Activated T-helper 1 cell treated with anti-CD3 and anti-CD28 coated beads, Interleukin-12 subunit alpha, Interleukin-12 subunit beta, Interleukin-2, Interleukin-4 antibody, amounts not matched to agents 30 ng/mL and 10 ng/mL and 1 ng/mL, durations not matched to agents 14 hours and 24 hours and 36 hours (primary cell): ENCODE measurements around the gene CPAMD8. TPM values are rescaled to one million over a fixed set of nuclear protein-coding genes. Genes with fewer than 3 reads are reported as not detected.
"Not testable (repeated sequence)": the region's sequence is repeated elsewhere in the genome, so short reads cannot be mapped to it uniquely, and the experiment has no call there.

ENCODE experiments used
- DNase-seq: peaks from one replicate; pipeline ENCODE4 v3.0.0; 2021; ENCODE audit warnings: low spot score
- H3K27ac Mint-ChIP-seq: one replicate; pipeline ENCODE4 v1.8.0; 2021; ENCODE audit warnings: mild to moderate bottlenecking, mixed read lengths
- H3K27me3 Mint-ChIP-seq: one replicate; pipeline ENCODE4 v1.8.0; 2022; ENCODE audit warnings: mild to moderate bottlenecking, moderate library complexity, mixed read lengths; ENCODE audit not compliant: insufficient read depth
- H3K36me3 Mint-ChIP-seq: one replicate; pipeline ENCODE4 v1.8.0; 2021; ENCODE audit warnings: low read depth, mixed read lengths
- H3K4me1 Mint-ChIP-seq: one replicate; pipeline ENCODE4 v1.8.0; 2021; ENCODE audit warnings: low read depth, mixed read lengths
- H3K4me3 Mint-ChIP-seq: one replicate; pipeline ENCODE4 v1.8.0; 2021; ENCODE audit warnings: mild to moderate bottlenecking, moderate library complexity, mixed read lengths
- H3K9me3 Mint-ChIP-seq: one replicate; pipeline ENCODE4 v1.8.0; 2021; ENCODE audit warnings: mixed read lengths
- intact Hi-C: fragments of 100-400 bp; cut with micrococcal nuclease; formaldehyde crosslinking; loops from one replicate; pipeline ENCODE4 v1.15.1; 2024
- total RNA-seq: library from RNA; stranded (reverse); gene quantifications from 2 replicates; pipeline ENCODE4 v1.2.3, GENCODE V29; 2022

The CPAMD8 gene
- total RNA-seq, 1 donor from 2014 or later, result 0.18 TPM

- Mint-ChIP-seq H3K27me3 (peaks cover 2% of the 10 kb centered on the region), H3K4me3 (no peak overlapping the region), H3K9me3 (peaks cover 12% of the 10 kb centered on the region), H3K36me3 (no peaks in the 10 kb centered on the region), H3K27ac (no peak overlapping the region), H3K4me1 (no peaks in the 10 kb centered on the region)
- DNase-seq, result no peak
- intact Hi-C loops, result no loop called here
Measured at GRCh38 chr19:16977306-16977705, 49.3 kb downstream of the CPAMD8 start.

- intact Hi-C loops, result no loop called here
- Mint-ChIP-seq H3K27ac (no peak overlapping the region), H3K27me3 (peaks cover 2% of the 10 kb centered on the region), H3K36me3 (no peaks in the 10 kb centered on the region), H3K9me3 (peaks cover 12% of the 10 kb centered on the region), H3K4me1 (no peaks in the 10 kb centered on the region), H3K4me3 (no peak overlapping the region)
- DNase-seq, result no peak
Measured at GRCh38 chr19:16976446-16976845, 50.2 kb downstream of the CPAMD8 start.

GRCh38 chr19:16970821-16971220, 55.8 kb downstream of the CPAMD8 start:
- Mint-ChIP-seq H3K27me3 (no peaks in the 10 kb centered on the region), H3K36me3 (peaks cover 3% of the 10 kb centered on the region), H3K27ac (no peak overlapping the region), H3K4me1 (no peaks in the 10 kb centered on the region), H3K4me3 (no peak overlapping the region), H3K9me3 (peaks cover 15% of the 10 kb centered on the region)
- DNase-seq, result no peak
- intact Hi-C loops, result no loop called here

GRCh38 chr19:16969135-16969534, 57.5 kb downstream of the CPAMD8 start:
- Mint-ChIP-seq H3K9me3 (peaks cover 15% of the 10 kb centered on the region), H3K36me3 (peaks cover 3% of the 10 kb centered on the region), H3K27me3 (peaks cover 3% of the 10 kb centered on the region), H3K4me3 (no peak overlapping the region), H3K27ac (no peak overlapping the region), H3K4me1 (no peaks in the 10 kb centered on the region)
- DNase-seq, result no peak
- intact Hi-C loops, result no loop called here

GRCh38 chr19:16960996-16961822, 65.4 kb downstream of the CPAMD8 start:
- H3K36me3 Mint-ChIP-seq, H3K9me3 Mint-ChIP-seq, H3K4me1 Mint-ChIP-seq, H3K4me3 Mint-ChIP-seq, DNase-seq, H3K27ac Mint-ChIP-seq, intact Hi-C loops, H3K27me3 Mint-ChIP-seq: not testable (repeated sequence)

- H3K4me1 Mint-ChIP-seq, H3K36me3 Mint-ChIP-seq, H3K27me3 Mint-ChIP-seq, H3K4me3 Mint-ChIP-seq, intact Hi-C loops, H3K9me3 Mint-ChIP-seq, H3K27ac Mint-ChIP-seq, DNase-seq: not testable (repeated sequence)
Measured at GRCh38 chr19:16958277-16958676, 68.3 kb downstream of the CPAMD8 start.

GRCh38 chr19:16957855-16958254, 68.8 kb downstream of the CPAMD8 start:
- peaks cover 10% of the 10 kb centered on the region for H3K27me3 Mint-ChIP-seq
- no peak for DNase-seq
- intact Hi-C loops, result no loop called here
- H3K9me3 Mint-ChIP-seq, result peaks cover 10% of the 10 kb centered on the region
- H3K4me3 Mint-ChIP-seq, result no peak overlapping the region
- H3K36me3 Mint-ChIP-seq, result no peaks in the 10 kb centered on the region
- H3K4me1 Mint-ChIP-seq, result no peaks in the 10 kb centered on the region
- no peak overlapping the region for H3K27ac Mint-ChIP-seq

GRCh38 chr19:16957151-16957701, 69.4 kb downstream of the CPAMD8 start:
- DNase-seq, result no peak
- H3K27me3 Mint-ChIP-seq, result peaks cover 12% of the 10 kb centered on the region
- intact Hi-C loops, result no loop called here
- no peak overlapping the region for H3K4me3 Mint-ChIP-seq
- H3K9me3 Mint-ChIP-seq, result peaks cover 10% of the 10 kb centered on the region
- no peaks in the 10 kb centered on the region for H3K4me1 Mint-ChIP-seq
- H3K36me3 Mint-ChIP-seq, result no peaks in the 10 kb centered on the region
- no peak overlapping the region for H3K27ac Mint-ChIP-seq

- no peak for DNase-seq
- intact Hi-C loops, result no loop called here
- H3K4me3 Mint-ChIP-seq, result no peak overlapping the region
- H3K27me3 Mint-ChIP-seq, result peaks cover 12% of the 10 kb centered on the region
- H3K27ac Mint-ChIP-seq, result no peak overlapping the region
- no peaks in the 10 kb centered on the region for H3K4me1 Mint-ChIP-seq
- no peaks in the 10 kb centered on the region for H3K36me3 Mint-ChIP-seq
- peaks cover 10% of the 10 kb centered on the region for H3K9me3 Mint-ChIP-seq
Measured at GRCh38 chr19:16955161-16955560, 71.4 kb downstream of the CPAMD8 start.

- Mint-ChIP-seq H3K4me3 (no peak overlapping the region), H3K9me3 (peaks cover 9% of the 10 kb centered on the region), H3K27ac (no peak overlapping the region), H3K36me3 (no peaks in the 10 kb centered on the region), H3K27me3 (peaks cover 8% of the 10 kb centered on the region), H3K4me1 (no peaks in the 10 kb centered on the region)
- DNase-seq, result no peak
- intact Hi-C loops, result no loop called here
Measured at GRCh38 chr19:16952046-16952445, 74.6 kb downstream of the CPAMD8 start.

- Mint-ChIP-seq H3K27ac (no peak overlapping the region), H3K36me3 (no peaks in the 10 kb centered on the region), H3K9me3 (peaks cover 9% of the 10 kb centered on the region), H3K27me3 (peaks cover 8% of the 10 kb centered on the region), H3K4me3 (no peak overlapping the region), H3K4me1 (no peaks in the 10 kb centered on the region)
- no peak for DNase-seq
- intact Hi-C loops, result no loop called here
Measured at GRCh38 chr19:16951529-16951928, 75.1 kb downstream of the CPAMD8 start.

GRCh38 chr19:16949496-16950023, 77.0 kb downstream of the CPAMD8 start:
- DNase-seq, result no peak
- Mint-ChIP-seq H3K4me1 (no peaks in the 10 kb centered on the region), H3K36me3 (no peaks in the 10 kb centered on the region), H3K9me3 (peaks cover 12% of the 10 kb centered on the region), H3K4me3 (no peak overlapping the region), H3K27me3 (peaks cover 4% of the 10 kb centered on the region), H3K27ac (no peak overlapping the region)
- intact Hi-C loops, result no loop called here
